Nephron (organoid): Measurements from ENCODE around the gene HTR3B.

Experiments used
- H3K27ac Mint-ChIP-seq, 3 experiments: 2 replicates each; pipeline ENCODE4 v1.8.0; 2020; ENCODE audit warnings: mixed read lengths in 3 of 3, mild to moderate bottlenecking in 2 of 3, moderate library complexity in 1 of 3
- H3K27me3 Mint-ChIP-seq: 2 replicates; pipeline ENCODE4 v1.8.0; 2021; ENCODE audit warnings: low read depth, mild to moderate bottlenecking, moderate library complexity, mixed read lengths
- H3K36me3 Mint-ChIP-seq: 2 replicates; pipeline ENCODE4 v1.8.0; 2020; ENCODE audit warnings: low read depth, mixed read lengths
- H3K4me1 Mint-ChIP-seq: 2 replicates; pipeline ENCODE4 v1.8.0; 2020; ENCODE audit warnings: mixed read lengths
- H3K4me3 Mint-ChIP-seq, 3 experiments: 2 replicates each; pipeline ENCODE4 v1.8.0; 2020; ENCODE audit warnings: mild to moderate bottlenecking in 3 of 3, mixed read lengths in 3 of 3, moderate library complexity in 2 of 3
- H3K9me3 Mint-ChIP-seq: 2 replicates; pipeline ENCODE4 v1.8.0; 2020; ENCODE audit warnings: mixed read lengths
- TF ChIP-seq, protein P1 (sequence below), 3 experiments: fragments of 200-600 bp; sonication (generic); IDR thresholded peaks; one replicate each; pipeline ENCODE4 v1.5.0; 2021; ENCODE audit warnings: antibody characterized with exemption in 3 of 3; ENCODE audit not compliant: unreplicated experiment in 3 of 3

Gene HTR3B

DNA sequence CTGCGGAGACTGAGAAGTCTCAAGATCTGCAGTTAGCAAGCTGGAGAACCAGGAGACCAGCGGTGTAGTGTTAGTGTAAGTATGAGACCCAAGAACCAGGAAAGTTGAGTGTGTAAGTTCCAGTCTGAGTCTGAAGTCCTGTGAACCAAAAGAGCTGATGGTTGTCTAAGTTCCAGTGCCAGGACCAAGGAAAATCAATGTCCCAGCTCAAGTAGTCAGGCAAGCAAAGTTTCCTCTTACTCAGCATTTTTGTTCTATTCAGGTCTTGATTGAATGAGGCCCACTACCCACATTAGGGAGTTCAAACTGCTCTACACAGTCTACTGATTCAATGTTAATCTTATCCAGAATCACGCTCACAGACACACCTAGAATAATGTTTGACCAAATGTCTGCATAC is 40.2 kb upstream of the HTR3B start:
- Mint-ChIP-seq H3K27me3 (no peaks in the 10 kb centered on the region), H3K36me3 (peaks cover 45% of the 10 kb centered on the region), H3K4me1 (peaks cover 8% of the 10 kb centered on the region), H3K9me3 (no peaks in the 10 kb centered on the region), H3K27ac (peak overlapping the region in 1 of 3 experiments; percentile 11), H3K4me3 (no peak overlapping the region)
- TF ChIP-seq, protein P1, sequence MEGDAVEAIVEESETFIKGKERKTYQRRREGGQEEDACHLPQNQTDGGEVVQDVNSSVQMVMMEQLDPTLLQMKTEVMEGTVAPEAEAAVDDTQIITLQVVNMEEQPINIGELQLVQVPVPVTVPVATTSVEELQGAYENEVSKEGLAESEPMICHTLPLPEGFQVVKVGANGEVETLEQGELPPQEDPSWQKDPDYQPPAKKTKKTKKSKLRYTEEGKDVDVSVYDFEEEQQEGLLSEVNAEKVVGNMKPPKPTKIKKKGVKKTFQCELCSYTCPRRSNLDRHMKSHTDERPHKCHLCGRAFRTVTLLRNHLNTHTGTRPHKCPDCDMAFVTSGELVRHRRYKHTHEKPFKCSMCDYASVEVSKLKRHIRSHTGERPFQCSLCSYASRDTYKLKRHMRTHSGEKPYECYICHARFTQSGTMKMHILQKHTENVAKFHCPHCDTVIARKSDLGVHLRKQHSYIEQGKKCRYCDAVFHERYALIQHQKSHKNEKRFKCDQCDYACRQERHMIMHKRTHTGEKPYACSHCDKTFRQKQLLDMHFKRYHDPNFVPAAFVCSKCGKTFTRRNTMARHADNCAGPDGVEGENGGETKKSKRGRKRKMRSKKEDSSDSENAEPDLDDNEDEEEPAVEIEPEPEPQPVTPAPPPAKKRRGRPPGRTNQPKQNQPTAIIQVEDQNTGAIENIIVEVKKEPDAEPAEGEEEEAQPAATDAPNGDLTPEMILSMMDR (IDR thresholded peaks at IDR 0.05; ENCODE audit: unreplicated experiment in 3 of 3): no peak

DNA sequence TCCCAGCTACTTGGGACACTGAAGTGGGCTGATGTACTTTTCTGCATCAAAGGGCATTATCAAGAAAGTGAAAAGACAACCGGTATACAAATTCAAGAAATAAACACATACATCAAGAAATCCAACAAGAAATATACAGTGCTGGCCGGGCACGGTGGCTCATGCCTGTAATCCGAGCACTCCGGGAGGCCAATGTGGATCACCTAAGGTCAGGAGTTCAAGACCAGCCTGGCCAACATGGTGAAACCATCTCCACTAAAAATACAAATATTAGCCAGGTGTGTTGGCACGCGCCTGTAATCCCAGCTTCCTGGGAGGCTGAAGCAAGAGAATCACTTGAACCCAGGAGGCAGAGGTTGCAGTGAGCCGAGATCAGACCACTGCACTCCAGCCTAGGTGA is 38.7 kb upstream of the HTR3B start:
- Mint-ChIP-seq H3K36me3 (peaks cover 45% of the 10 kb centered on the region), H3K9me3 (no peaks in the 10 kb centered on the region), H3K4me3 (no peak overlapping the region), H3K27me3 (no peaks in the 10 kb centered on the region), H3K27ac (no peak overlapping the region), H3K4me1 (peaks cover 10% of the 10 kb centered on the region)
- TF ChIP-seq, protein P1 (IDR thresholded peaks at IDR 0.05; ENCODE audit: unreplicated experiment in 3 of 3): no peak

DNA sequence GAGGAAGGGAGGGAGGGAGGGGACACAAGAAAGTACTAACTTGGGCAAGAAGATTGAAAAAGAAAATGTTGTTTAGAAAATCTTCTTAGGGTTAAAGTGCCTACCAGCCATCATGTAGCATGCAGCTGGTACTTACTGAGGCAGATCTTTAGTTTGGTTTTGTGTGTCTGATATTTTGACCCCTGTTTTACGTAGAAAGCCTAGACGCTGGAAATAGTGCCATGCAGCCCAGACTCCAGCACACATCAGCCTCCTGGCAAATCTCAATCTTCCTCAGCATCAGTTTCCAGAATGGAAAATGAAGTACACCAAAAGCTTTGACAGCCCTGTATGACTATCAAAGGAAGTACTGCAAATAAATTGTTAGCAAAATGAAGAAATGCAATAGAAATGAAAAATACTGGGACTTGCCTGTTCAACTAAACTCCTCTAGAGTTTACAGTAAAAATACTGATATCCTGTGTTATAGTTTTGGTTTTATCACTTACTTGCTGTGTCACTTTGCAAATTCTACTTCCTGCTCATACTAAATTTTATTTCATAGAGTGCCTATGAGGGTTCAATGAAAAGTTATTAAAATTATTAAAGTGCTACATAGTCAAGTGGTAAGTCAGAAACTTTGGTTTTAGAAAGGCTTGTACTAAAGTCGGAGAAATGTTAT is 36.6 kb upstream of the HTR3B start:
- Mint-ChIP-seq H3K4me1 (peaks cover 26% of the 10 kb centered on the region), H3K27me3 (no peaks in the 10 kb centered on the region), H3K36me3 (peaks cover 38% of the 10 kb centered on the region), H3K27ac (no peak overlapping the region), H3K4me3 (no peak overlapping the region), H3K9me3 (no peaks in the 10 kb centered on the region)
- TF ChIP-seq, protein P1 (IDR thresholded peaks at IDR 0.05; ENCODE audit: unreplicated experiment in 3 of 3): no peak

DNA sequence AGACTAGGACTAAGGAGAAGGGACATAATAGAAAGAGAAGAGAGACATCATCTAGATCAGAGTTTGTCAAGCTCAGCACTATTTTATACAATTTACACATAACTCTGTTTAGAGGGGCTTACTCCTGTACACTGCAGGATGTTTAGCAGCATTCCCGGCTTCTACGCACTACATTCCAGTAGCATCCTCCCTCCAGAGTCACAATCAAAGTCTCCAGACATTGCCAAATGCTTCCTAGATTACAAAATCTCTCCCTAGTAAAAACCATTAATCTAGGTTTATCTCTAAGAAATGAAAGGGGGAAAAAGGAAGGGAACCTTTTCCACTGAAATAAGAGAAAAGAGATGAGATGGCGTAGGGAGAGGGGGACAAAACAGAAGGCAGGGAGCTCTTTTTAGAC is 33.3 kb upstream of the HTR3B start:
- TF ChIP-seq, protein P1 (IDR thresholded peaks at IDR 0.05; ENCODE audit: unreplicated experiment in 3 of 3): no peak
- no peaks in the 10 kb centered on the region for H3K9me3 Mint-ChIP-seq
- peaks cover 17% of the 10 kb centered on the region for H3K36me3 Mint-ChIP-seq
- H3K4me3 Mint-ChIP-seq: peak overlapping the region; percentile 28 to 74 (median 58)
- H3K27me3 Mint-ChIP-seq: no peaks in the 10 kb centered on the region
- H3K27ac Mint-ChIP-seq: peak overlapping the region; percentile 48 to 88 (median 81)
- H3K4me1 Mint-ChIP-seq: peaks cover 45% of the 10 kb centered on the region

DNA sequence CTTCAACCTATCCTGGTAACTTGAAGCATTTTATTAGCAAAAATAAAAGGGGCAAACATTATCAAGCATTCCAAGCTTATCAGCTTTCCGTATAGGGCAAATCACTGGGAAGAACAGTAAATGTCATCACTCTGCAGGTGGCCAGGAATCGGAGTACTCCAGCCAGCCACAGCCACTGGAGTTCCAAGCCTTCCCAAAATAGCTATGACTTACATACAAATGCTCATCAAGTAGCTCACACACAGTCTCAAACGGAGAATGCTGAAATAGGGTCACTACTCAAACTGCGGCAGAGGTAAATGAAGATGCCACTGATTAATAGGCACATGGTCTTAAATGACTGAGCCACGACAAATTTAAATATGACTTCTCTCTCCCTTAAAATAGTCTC is 31.4 kb upstream of the HTR3B start:
- peaks cover 50% of the 10 kb centered on the region for H3K4me1 Mint-ChIP-seq
- no peaks in the 10 kb centered on the region for H3K27me3 Mint-ChIP-seq
- H3K9me3 Mint-ChIP-seq: no peaks in the 10 kb centered on the region
- H3K36me3 Mint-ChIP-seq: peaks cover 4% of the 10 kb centered on the region
- peak overlapping the region; percentile 84 to 94 (median 89) for H3K4me3 Mint-ChIP-seq
- TF ChIP-seq, protein P1 (IDR thresholded peaks at IDR 0.05; ENCODE audit: unreplicated experiment in 3 of 3): no peak
- peak overlapping the region; percentile 4 to 36 (median 21) for H3K27ac Mint-ChIP-seq

DNA sequence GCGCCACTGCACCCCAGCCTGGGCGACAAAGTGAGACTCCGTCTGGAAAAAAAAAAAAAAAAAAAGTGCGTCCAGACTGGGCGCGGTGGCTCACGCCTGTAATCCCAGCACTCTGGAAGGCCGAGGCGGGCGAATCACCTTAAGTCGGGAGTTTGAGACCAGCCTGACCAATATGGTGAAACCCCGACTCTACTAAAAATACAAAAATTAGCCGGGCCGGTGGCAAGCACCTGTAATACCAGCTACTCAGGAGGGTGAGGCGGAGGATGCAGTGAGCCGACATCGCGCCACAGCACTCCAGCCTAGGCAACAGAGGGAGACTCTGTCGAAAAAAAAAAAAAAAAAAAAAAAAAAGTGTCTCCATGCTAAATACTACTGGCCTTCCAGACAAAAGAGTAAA is 30.5 kb upstream of the HTR3B start:
- TF ChIP-seq, protein P1 (IDR thresholded peaks at IDR 0.05; ENCODE audit: unreplicated experiment in 3 of 3): no peak
- Mint-ChIP-seq H3K27me3 (no peaks in the 10 kb centered on the region), H3K27ac (peak overlapping the region; percentile 68 to 87 (median 84))

More for the DNA sequence above, 30.5 kb upstream of the HTR3B start:
- peaks cover 50% of the 10 kb centered on the region for H3K4me1 Mint-ChIP-seq
- no peaks in the 10 kb centered on the region for H3K36me3 Mint-ChIP-seq
- no peaks in the 10 kb centered on the region for H3K9me3 Mint-ChIP-seq
- peak overlapping the region; percentile 84 to 94 (median 89) for H3K4me3 Mint-ChIP-seq
